ENCODE measurements around the gene PPFIA3.

DNA sequence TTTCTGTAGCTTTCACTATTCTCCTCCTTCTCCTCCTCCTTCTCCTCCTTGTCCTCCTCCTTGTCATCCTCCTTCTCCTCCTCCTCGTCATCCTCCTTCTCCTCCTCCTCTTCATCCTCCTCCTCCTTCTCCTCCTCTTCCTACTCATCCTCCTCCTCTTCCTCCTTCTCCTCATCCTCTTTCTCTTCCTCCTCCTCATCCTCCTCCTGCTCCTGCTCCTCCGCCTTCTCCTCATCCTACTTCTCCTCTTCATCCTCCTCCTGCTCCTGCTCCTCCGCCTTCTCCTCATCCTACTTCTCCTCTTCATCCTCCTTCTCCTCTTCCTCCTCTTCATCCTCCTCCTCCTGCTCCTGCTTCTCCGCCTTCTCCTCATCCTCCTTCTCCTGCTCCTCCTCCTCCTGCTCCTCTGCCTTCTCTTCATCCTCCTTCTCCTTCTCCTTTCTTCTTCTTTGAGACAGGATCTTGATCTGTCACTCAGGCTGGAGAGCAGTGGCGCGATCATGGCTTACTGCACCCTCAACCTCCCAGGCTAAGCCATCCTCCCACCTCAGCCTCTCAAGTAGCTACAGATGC, 74.6 kb downstream of the PPFIA3 start:
- TF ChIP-seq, protein P1, sequence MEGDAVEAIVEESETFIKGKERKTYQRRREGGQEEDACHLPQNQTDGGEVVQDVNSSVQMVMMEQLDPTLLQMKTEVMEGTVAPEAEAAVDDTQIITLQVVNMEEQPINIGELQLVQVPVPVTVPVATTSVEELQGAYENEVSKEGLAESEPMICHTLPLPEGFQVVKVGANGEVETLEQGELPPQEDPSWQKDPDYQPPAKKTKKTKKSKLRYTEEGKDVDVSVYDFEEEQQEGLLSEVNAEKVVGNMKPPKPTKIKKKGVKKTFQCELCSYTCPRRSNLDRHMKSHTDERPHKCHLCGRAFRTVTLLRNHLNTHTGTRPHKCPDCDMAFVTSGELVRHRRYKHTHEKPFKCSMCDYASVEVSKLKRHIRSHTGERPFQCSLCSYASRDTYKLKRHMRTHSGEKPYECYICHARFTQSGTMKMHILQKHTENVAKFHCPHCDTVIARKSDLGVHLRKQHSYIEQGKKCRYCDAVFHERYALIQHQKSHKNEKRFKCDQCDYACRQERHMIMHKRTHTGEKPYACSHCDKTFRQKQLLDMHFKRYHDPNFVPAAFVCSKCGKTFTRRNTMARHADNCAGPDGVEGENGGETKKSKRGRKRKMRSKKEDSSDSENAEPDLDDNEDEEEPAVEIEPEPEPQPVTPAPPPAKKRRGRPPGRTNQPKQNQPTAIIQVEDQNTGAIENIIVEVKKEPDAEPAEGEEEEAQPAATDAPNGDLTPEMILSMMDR (IDR thresholded peaks at IDR 0.05; ENCODE audit: borderline replicate concordance, extremely low read depth, low read length, poor library complexity, severe bottlenecking), result no peak
- no peak for TF ChIP-seq EZH2 (IDR thresholded peaks at IDR 0.05; ENCODE audit: borderline replicate concordance, low read depth, low read length, severe bottlenecking)
